Measurements from ENCODE around the gene AKAP6. TPM values are rescaled to one million over a fixed set of nuclear protein-coding genes. Genes with fewer than 3 reads are reported as not detected.

Gene AKAP6
- total RNA-seq, 1 donor from 2014 or later: 0.53 TPM

- POLR2A ChIA-PET: no interaction called here
Measured at GRCh38 chr14:32645551-32645950, 316.5 kb downstream of the AKAP6 start.

GRCh38 chr14:32648434-32648833 is 319.3 kb downstream of the AKAP6 start:
- Mint-ChIP-seq H3K27me3 (no peaks in the 10 kb centered on the region), H3K4me3 (no peak overlapping the region), H3K36me3 (ENCODE audit: low read depth) (no peaks in the 10 kb centered on the region), H3K4me1 (no peaks in the 10 kb centered on the region), H3K9me3 (no peaks in the 10 kb centered on the region), H3K27ac (no peak overlapping the region)
- ChIA-PET POLR2A (no interaction called here), CTCF (no interaction called here)
- TF ChIP-seq CTCF (IDR thresholded peaks at IDR 0.05): no peak
- ATAC-seq (ENCODE audit: low read depth) (no peak), DNase-seq (no peak)
- intact Hi-C loops (cut with micrococcal nuclease): no loop called here

More at GRCh38 chr14:32645551-32645950, 316.5 kb downstream of the AKAP6 start:
- CTCF ChIA-PET: no interaction called here
- no peak for DNase-seq
- Mint-ChIP-seq H3K4me1 (no peaks in the 10 kb centered on the region), H3K4me3 (no peak overlapping the region), H3K27me3 (no peaks in the 10 kb centered on the region), H3K27ac (no peak overlapping the region), H3K36me3 (ENCODE audit: low read depth) (no peaks in the 10 kb centered on the region), H3K9me3 (no peaks in the 10 kb centered on the region)
- no peak for TF ChIP-seq CTCF (IDR thresholded peaks at IDR 0.05)
- intact Hi-C loops (cut with micrococcal nuclease): no loop called here
- ATAC-seq (ENCODE audit: low read depth): no peak

- TF ChIP-seq CTCF (IDR thresholded peaks at IDR 0.05): no peak
- Mint-ChIP-seq H3K4me1 (no peaks in the 10 kb centered on the region), H3K36me3 (ENCODE audit: low read depth) (no peaks in the 10 kb centered on the region), H3K27me3 (no peaks in the 10 kb centered on the region), H3K27ac (no peak overlapping the region), H3K4me3 (no peak overlapping the region), H3K9me3 (no peaks in the 10 kb centered on the region)
- ChIA-PET CTCF (no interaction called here), POLR2A (no interaction called here)
- ATAC-seq (ENCODE audit: low read depth): no peak
- intact Hi-C loops (cut with micrococcal nuclease): no loop called here
- no peak for DNase-seq
Measured at GRCh38 chr14:32650030-32650429, 320.9 kb downstream of the AKAP6 start.

- ChIA-PET CTCF (no interaction called here), POLR2A (no interaction called here)
- no peaks in the 10 kb centered on the region for H3K27me3 Mint-ChIP-seq
- no peaks in the 10 kb centered on the region for H3K36me3 Mint-ChIP-seq (ENCODE audit: low read depth)
- no peak for ATAC-seq (ENCODE audit: low read depth)
- no peaks in the 10 kb centered on the region for H3K4me1 Mint-ChIP-seq
- DNase-seq: no peak
- H3K4me3 Mint-ChIP-seq: no peak overlapping the region
- no peak for TF ChIP-seq CTCF (IDR thresholded peaks at IDR 0.05)
- H3K9me3 Mint-ChIP-seq: no peaks in the 10 kb centered on the region
- H3K27ac Mint-ChIP-seq: no peak overlapping the region
- intact Hi-C loops (cut with micrococcal nuclease): no loop called here
Measured at GRCh38 chr14:32650665-32651064, 321.6 kb downstream of the AKAP6 start.

GRCh38 chr14:32654106-32654505 is 325.0 kb downstream of the AKAP6 start:
- H3K4me1 Mint-ChIP-seq: no peaks in the 10 kb centered on the region
- no peak for ATAC-seq (ENCODE audit: low read depth)
- H3K4me3 Mint-ChIP-seq: no peak overlapping the region
- no peak for TF ChIP-seq CTCF (IDR thresholded peaks at IDR 0.05)
- no peak overlapping the region for H3K27ac Mint-ChIP-seq
- no peak for DNase-seq
- ChIA-PET CTCF (no interaction called here), POLR2A (no interaction called here)
- H3K9me3 Mint-ChIP-seq: no peaks in the 10 kb centered on the region
- no peaks in the 10 kb centered on the region for H3K27me3 Mint-ChIP-seq
- intact Hi-C loops (cut with micrococcal nuclease): no loop called here
- H3K36me3 Mint-ChIP-seq (ENCODE audit: low read depth): no peaks in the 10 kb centered on the region
